T-helper 2 cell treated with Interferon-gamma antibody and Interleukin-4, amounts not matched to agents 100 ng/mL and 5 ng/mL, for 36 hours (primary cell): ENCODE results near the gene IQCE. TPM values are rescaled to one million over a fixed set of nuclear protein-coding genes. Genes with fewer than 3 reads are reported as not detected.
"Not testable (repeated sequence)": the region's sequence is repeated elsewhere in the genome, so short reads cannot be mapped to it uniquely, and the experiment has no call there.

Source experiments
- intact Hi-C: fragments of 100-400 bp; cut with micrococcal nuclease; formaldehyde crosslinking; loops from one replicate; pipeline ENCODE4 v1.15.1; 2023
- total RNA-seq: library from RNA; stranded (reverse); gene quantifications from 2 replicates; pipeline ENCODE4 v1.2.3, GENCODE V29; 2022

IQCE gene
- total RNA-seq, 1 donor from 2014 or later: 12.2 TPM

DNA sequence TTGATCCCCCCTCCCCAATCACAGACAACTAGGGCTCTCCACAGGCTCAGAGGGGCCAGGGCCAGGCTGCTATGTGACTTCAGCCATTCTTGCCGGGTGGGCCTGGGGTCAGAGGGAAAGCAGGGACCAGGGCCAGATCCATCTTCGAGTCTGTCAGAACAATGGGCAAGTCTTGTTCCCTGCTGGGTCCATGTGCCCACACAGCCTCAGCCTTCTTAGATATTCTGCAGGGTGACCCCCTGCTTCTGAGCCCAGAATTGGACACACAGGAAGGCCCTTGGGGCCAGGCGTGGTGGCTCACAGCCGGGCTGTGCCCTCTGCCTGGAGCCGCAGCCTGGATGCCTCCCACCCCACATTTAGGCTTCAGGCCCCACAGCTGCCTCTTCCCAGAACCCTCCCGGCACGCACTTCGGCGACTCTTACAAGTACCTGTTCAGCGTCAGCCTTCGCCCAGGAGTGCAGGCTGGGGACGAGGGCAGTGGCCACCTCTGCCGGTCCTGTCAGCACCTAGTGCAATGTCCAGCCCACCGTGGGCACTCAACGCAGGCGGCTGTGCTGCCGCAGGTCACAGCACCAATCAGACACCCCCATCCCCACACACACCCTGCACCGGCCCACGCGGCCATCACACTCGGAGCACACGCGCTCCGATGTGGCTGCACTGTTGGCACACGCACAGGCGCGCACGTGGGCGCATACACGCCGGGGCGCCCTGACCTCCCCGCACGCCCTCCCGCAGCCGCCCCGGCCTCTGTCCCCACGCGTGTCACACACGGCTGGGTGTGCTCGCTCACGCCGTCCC, 27.6 kb upstream of the IQCE start:
- intact Hi-C loops: loop anchor here (1.0 kb wide), 3 partner anchors 9 to 168 kb away; partner anchors contain the start of gene BRAT1

GRCh38 chr7:2531796-2532110, 27.0 kb upstream of the IQCE start:
- intact Hi-C loops: not testable (repeated sequence)

GRCh38 chr7:2532199-2532772, 26.5 kb upstream of the IQCE start:
- intact Hi-C loops: not testable (repeated sequence)

DNA sequence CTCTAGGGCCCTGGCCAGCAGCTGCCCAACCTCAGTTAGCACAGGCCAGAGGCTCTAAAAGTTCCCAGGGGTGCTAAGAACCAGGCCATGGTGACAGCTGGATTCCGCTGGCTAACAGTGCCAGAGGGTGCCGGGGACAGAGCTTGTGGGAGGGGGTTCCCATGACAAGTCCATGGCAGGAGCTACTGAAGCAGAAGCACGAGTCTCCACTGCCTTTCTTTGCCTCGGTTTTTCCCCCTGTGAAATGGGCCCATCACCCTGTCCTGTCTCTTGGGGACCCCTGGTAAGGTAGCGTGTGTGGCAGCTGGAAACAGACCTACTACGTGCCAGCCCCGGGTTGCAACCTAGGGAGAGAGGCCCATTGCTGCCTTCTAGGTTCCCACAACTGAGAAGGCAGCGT, 26.0 kb upstream of the IQCE start:
- intact Hi-C loops: not testable (repeated sequence)

- intact Hi-C loops: not testable (repeated sequence)
Observed at GRCh38 chr7:2533566-2533965, 25.2 kb upstream of the IQCE start.

- intact Hi-C loops: not testable (repeated sequence)
Observed at GRCh38 chr7:2534214-2534613, 24.6 kb upstream of the IQCE start.

DNA sequence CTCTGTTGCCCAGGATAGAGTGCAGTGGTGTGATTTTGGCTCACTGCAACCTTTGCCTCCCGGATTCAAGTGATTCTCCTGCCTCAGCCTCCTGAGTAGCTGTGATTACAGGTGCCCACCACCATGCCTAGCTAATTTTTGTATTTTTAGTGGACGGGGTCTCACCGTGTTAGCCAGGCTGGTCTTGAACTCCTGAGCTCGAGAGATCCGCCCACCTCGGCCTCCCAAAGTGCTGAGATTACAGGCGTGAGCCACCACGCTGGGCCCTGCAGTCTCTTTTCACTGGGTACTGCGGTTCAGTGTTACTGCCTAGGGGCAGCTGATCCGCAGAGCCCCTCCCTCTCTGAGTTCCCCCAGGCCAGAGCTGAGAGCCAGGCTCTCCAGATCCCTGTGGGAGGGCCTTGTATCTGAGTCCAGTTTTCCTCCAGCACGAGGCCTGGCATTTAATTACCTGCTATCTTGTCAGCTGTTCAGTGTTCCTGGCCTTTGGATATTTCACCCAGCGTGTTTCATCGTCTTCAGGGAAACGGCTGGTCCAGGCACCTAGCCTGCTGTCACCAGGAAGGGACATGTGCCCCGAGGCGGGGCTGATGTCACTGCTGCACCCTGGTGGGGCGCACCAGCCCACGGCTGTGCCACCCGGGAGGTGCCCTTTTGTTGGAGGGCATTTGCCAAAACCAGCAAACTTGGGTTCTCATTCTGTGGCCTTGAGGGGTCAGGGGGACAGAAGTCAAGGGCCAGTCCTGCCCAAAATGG, 22.7 kb upstream of the IQCE start:
- intact Hi-C loops: not testable (repeated sequence)

DNA sequence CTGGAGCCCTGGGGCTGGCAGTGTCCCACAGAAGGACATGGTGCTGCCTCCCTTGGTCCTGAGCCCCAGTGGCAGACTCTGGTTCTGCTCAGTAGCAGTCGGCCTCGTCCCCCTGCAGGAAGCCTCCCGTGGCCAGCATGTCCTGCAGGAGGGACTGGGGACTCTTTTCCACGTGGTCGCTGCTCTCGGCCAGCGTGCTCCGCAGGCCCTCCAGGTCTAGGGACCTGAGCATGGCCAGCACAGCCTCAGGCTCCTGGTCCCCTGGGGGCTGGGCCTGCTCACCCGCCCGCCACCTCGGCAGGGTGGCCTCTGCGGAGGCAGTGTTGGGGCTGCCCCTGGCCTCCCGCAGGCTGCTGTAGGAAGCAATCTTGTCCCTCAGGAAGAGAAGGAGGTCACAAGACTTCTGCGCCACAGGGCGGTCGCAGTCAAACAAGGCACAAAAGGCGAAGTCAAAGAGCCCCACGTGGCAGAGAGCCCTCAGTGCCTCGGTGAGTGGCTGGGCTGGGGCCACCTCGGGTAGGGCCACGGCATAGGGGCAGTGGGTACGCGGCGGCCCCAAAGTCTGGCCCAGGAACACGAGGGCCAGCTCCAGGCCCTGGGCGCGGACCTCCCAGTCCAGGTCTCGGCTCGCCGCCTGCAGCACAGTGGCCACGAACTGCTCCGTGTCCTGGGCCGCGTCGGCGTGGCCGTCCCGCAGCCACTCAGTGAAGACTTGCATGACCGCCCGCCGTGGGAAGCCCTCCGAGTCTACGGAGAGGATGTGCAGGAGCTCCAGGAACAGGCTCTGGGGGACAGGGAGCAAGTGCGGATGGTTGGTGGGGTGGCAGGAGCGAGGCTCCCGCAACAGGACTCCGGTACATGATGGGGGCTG, 20.6 kb upstream of the IQCE start:
- intact Hi-C loops: no loop called here

DNA sequence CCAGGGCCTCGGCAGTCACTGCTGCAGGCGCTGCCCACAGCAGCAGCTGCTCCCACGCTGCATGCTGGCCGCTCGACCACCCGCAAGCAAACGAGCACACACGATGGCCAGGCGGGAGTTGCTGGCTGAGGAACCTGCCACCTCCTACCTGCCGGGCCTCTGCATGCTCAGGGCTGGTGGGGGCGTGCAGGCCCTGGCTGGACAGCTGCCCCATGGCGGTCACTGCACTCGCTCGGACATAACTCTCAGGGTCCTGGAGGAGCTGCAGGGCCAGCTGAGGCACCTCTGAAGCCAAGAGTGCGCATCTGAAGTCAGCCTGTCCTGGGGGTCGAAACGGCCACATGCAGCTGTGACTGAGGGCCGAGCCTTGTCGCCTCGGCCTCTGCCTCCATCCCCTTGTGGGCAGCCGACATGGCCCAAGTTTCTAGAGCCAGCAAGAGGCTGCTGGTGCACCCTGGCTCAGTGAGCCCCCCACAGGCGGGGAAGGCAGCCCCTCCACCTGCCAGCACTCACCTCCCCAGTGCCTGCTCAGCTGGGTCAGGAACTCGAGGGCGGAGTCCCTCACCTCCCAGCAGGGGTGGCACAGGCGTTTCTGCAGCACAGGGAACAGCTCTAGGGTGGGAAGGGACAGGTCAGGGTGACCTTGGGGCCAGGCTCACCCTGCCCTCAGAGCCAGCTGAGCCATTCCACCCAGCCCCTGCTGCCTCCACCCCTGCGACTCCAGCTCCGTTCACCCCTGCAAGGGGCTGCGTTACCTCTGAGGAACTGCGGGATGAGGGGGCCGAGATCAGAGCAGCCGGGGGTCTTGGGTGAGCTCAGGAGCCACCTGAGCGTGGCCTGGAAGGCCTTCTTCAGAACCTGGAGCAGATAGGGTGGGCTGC, 19.5 kb upstream of the IQCE start:
- intact Hi-C loops: no loop called here

GRCh38 chr7:2540133-2540532, 18.6 kb upstream of the IQCE start:
- intact Hi-C loops: no loop called here

DNA sequence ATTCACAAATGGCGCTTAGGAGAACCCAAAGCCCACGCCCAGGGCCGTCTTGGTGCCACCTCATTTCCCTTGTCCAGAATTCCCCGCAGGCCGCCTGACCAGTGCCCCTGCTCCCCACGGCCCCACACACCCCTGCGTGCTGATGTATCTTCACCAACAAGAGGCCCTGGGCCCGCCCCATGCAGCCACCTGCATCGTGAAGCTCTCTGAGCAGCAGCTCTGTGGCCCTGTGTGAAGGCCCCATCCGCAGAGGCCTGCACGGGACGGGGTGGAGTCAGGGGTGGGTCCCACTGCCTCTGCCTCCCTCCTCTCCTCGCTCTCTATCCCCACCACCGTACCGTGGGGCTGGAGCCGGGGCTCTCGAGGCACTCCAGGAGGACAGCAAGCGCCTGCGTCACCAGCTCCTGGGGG, 18.1 kb upstream of the IQCE start:
- intact Hi-C loops: no loop called here

DNA sequence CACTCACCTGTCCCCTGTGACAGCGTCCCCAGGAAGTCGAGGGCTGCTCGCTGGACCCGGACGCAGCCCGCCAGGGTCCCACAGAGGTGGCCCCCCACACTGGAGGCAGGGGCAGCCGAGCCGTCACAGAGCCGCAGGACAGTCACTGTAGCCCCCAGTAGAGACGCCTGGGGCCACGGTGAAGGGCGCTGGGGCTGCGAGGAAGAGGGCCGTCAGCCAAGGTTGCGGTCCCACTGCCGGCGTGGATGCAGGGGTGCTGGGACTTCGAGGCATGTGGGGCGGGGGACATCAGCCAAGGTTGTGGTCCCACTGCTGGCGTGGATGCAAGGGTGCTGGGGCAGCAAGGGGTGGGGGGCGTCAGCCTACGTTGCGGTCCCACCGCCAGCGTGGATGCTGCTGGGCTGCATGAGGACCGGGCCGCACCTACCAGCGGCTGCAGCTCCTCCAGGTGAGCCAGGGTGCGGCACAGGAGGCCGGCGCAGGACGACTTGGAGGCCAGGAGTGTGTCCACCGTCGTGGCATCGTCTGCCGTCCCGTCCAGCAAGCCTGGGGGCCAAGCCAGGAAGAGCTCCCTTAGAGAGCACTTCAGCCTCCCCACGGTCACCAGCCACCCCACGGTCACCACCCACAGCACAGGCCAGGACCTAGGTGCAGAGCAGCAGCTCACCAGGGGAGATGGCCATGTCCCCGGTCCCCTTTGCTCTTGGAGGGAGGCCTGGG, 17.3 kb upstream of the IQCE start:
- intact Hi-C loops: no loop called here

DNA sequence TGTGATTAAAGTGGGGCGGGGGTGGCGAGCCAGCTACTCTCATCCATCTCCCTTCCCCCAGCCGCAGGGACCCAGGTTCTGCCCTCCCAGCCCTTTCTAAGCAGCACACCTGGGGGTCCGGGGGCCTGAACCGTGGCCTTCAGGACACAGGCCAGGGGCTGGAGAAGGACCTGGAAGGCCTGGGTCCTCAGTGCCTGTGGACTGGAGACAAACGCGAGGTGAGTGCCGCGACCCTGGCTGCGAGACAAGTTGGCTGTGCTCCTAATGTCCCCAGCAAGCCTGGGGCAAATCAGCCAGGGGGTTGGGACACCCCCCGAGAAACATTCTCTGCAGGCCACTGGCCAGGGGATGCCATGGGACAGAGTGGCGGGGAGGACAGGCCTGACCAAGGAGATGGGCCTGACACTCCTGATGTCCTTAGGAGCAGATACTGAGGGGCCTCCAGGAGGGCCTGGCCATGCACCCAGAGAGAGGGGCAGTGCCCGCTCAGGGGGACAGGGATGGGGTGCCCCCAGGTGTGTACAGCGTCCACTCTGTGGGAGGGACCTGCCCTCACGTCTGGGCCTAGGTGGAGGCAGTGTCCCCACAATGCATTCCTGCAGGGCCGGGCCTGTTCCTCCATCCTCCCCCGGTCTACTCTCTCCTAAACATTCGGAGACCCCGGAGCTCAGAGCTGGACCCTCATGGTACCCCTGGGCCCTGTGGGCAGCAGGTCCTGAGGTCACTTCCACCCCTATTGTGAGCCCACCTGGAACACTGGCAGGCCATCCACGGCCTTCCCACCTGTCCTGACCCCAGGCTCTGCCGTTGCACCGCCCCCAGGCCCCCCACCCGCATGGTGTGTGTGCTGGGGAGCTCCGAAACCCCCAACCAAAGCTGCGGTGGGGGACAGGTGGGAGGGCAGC, 16.5 kb upstream of the IQCE start:
- intact Hi-C loops: no loop called here

DNA sequence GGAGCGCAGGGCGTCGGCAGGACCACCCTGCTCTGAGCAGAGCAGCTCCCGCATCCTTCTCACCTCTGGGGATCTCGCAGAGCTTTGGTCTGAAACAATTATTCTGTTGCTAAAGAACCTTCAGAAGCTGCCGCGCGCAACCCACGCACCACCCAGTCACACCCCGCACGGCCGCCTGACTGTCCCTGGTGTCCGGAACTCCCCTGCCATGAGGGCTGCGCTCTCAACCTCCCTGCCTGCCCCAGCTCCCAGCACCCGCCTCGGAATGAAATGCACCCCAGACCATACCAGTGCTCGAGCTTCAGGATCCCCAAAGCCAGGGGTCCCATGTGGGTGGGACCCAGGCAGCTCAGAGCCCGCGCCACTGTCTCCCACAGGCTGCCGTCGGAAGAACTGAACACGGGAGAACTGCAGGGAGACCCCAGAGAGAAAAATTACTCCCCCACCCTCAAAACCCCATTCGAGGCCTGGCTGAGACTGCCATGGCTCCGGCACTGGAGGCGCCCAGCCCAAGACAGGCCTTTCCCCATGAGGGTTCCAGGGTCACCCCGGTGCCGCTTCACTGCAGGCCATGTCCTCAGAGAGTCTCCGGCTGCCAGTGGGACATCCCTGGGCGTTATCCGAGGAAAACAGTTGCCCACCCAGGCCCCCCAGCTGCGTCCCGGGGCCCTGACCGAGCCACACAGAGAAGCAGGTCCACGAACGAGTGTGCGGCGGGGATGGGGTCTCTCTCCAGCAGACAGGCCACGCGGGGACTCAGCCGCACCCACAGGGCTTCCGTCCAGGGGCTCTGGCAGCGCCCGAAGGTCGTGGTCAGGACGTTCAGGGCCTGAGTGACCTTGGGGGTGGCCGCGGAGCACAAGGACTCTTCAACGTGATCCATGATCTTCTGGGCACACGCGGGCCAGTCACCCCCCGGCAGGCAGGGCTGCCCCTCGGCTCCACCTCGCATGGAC, 15.6 kb upstream of the IQCE start:
- intact Hi-C loops: no loop called here

GRCh38 chr7:2544541-2545188, 14.1 kb upstream of the IQCE start:
- intact Hi-C loops: no loop called here

DNA sequence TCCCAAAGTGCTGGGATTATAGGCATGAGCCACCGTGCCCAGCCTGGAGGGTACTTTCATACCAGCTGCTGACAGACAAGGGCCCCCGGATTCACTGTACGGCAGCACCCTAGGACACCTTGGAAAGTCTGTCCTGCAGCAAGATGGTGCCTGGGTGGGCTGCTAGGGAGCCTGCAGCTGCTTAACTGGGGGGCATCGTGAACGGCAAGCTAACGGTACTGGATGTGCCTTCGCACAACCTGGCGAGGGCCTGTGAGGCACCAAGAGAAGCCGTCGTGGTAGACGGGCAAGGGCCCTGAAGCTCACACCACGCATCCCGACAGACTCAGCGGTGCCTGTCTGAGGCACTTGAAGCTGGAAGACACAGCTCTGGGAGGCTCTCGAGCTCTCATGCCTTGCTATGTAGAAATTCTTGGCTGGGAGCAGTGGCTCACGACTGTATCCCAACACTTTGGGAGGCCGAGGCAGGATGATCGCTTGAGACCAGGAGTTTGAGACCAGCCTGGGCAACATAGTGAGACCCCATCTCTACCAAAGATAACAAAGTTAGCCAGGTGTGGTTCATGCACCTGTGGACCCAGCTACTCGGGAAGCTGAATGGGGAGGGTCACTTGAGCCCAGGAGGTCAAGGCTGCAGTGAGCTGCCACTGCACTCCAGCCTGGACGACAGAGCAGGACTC, 12.9 kb upstream of the IQCE start:
- intact Hi-C loops: no loop called here
